T-helper 2 cell treated with Interferon-gamma antibody and Interleukin-4, amounts not matched to agents 100 ng/mL and 5 ng/mL, for 36 hours (primary cell): Measurements from ENCODE around the gene ABCC10. TPM values are rescaled to one million over a fixed set of nuclear protein-coding genes. Genes with fewer than 3 reads are reported as not detected.
"Not testable (repeated sequence)": the region's sequence is repeated elsewhere in the genome, so short reads cannot be mapped to it uniquely, and the experiment has no call there.

Experiments used
- intact Hi-C: fragments of 100-400 bp; cut with micrococcal nuclease; formaldehyde crosslinking; loops from one replicate; pipeline ENCODE4 v1.15.1; 2023
- total RNA-seq: library from RNA; stranded (reverse); gene quantifications from 2 replicates; pipeline ENCODE4 v1.2.3, GENCODE V29; 2022

The ABCC10 gene
- 51.6 and 52.1 TPM in 2 replicates for total RNA-seq

GRCh38 chr6:43427406-43428111, at the start of gene ABCC10:
Gene ABCC10 (plus strand): TSS chr6:43427541. CDS start chr6:43427979, 438 bp downstream.
- intact Hi-C loops = loop anchor here (1.0 to 2.0 kb wide), 9 partner anchors 27 to 257 kb away; partner anchors contain the start of genes DLK2, POLH, POLR1C and SRF

GRCh38 chr6:43377710-43378229, 49.6 kb upstream of the ABCC10 start:
- intact Hi-C loops = no loop called here

- intact Hi-C loops = no loop called here
Observed at GRCh38 chr6:43378631-43379030, 48.7 kb upstream of the ABCC10 start.

- intact Hi-C loops = loop anchor here (5.0 to 10.0 kb wide), 3 partner anchors 136 to 209 kb away; partner anchors contain the start of genes POLH, POLR1C, SRF and XPO5
Observed at GRCh38 chr6:43380858-43381257, 46.5 kb upstream of the ABCC10 start.

- intact Hi-C loops = loop anchor here (1.0 to 10.0 kb wide), 5 partner anchors 14 to 211 kb away; partner anchors contain the start of genes ABCC10, POLH, POLR1C and SRF
Observed at GRCh38 chr6:43383021-43383667, 44.2 kb upstream of the ABCC10 start.

- intact Hi-C loops = loop anchor here (5.0 to 10.0 kb wide), 2 partner anchors 121 to 188 kb away; partner anchors contain the start of genes POLH and XPO5
Observed at GRCh38 chr6:43386492-43386891, 40.8 kb upstream of the ABCC10 start.

GRCh38 chr6:43389730-43390295, 37.5 kb upstream of the ABCC10 start:
- intact Hi-C loops = loop anchor here (5.0 to 10.0 kb wide), 2 partner anchors 117 to 185 kb away; partner anchors contain the start of genes POLH and XPO5

GRCh38 chr6:43390753-43391439, 36.4 kb upstream of the ABCC10 start:
- intact Hi-C loops = not testable (repeated sequence)

GRCh38 chr6:43391440-43392031, 35.8 kb upstream of the ABCC10 start:
- intact Hi-C loops = no loop called here

GRCh38 chr6:43393133-43393532, 34.2 kb upstream of the ABCC10 start:
- intact Hi-C loops = not testable (repeated sequence)

- intact Hi-C loops = no loop called here
Observed at GRCh38 chr6:43393602-43394001, 33.7 kb upstream of the ABCC10 start.

- intact Hi-C loops = no loop called here
Observed at GRCh38 chr6:43394982-43395381, 32.4 kb upstream of the ABCC10 start.

GRCh38 chr6:43395776-43396175, 31.6 kb upstream of the ABCC10 start:
- intact Hi-C loops = no loop called here

GRCh38 chr6:43396408-43397149, 30.8 kb upstream of the ABCC10 start:
- intact Hi-C loops = no loop called here

- intact Hi-C loops = no loop called here
Observed at GRCh38 chr6:43399932-43400487, 27.3 kb upstream of the ABCC10 start.

GRCh38 chr6:43401730-43402129, 25.6 kb upstream of the ABCC10 start:
- intact Hi-C loops = no loop called here

- intact Hi-C loops = no loop called here
Observed at GRCh38 chr6:43402820-43403219, 24.5 kb upstream of the ABCC10 start.

- intact Hi-C loops = no loop called here
Observed at GRCh38 chr6:43405354-43405753, 22.0 kb upstream of the ABCC10 start.

GRCh38 chr6:43407296-43407695, 20.0 kb upstream of the ABCC10 start:
- intact Hi-C loops = no loop called here

GRCh38 chr6:43408259-43408658, 19.1 kb upstream of the ABCC10 start:
- intact Hi-C loops = no loop called here
